ENCODE measurements around the gene FCRL5.
A peak's percentile ranks its signal among the peaks of the same experiment; 100 is the strongest.

FCRL5 gene

DNA sequence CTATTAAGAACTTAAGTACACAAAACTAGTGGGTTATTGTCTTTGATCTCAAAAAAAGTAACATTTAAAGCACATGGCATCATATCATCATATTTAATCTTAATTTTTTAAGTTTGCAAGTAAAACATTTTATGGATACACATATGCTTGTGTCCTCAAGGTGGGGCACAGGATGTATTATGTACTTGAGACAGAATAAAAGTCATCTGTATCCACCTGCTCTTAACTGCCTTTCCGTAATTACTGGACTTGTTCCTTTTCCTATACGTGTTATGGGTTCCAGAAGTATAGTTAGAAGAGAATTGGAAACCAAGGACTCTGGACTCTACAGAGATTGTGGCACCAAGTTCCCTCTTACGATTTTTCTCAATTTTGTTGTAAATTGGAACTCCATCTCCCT lies 79.4 kb downstream of the FCRL5 start:
- no peak overlapping the region for H3K56ac ChIP-seq (ENCODE audit: low read length)
- WGBS (ENCODE audit: extremely low coverage, insufficient coverage, low lambda C conversion rate): no CpG with 5 or more reads among the region's 3 CpGs
- no peak overlapping the region for H3K4me2 ChIP-seq (ENCODE audit: low read length)
- H3K4me3 ChIP-seq (ENCODE audit: low read length): no peak overlapping the region
- H3K4me1 ChIP-seq (ENCODE audit: control insufficient read depth, low read depth, low read length): no peaks in the 10 kb centered on the region
- no peaks in the 10 kb centered on the region for H3K79me2 ChIP-seq (ENCODE audit: control insufficient read depth, insufficient read depth, low read length)
- DNase-seq: no peak
- H3K18ac ChIP-seq (ENCODE audit: low read length): no peak overlapping the region
- H2AK5ac ChIP-seq (ENCODE audit: low read length): no peak overlapping the region
- H2BK5ac ChIP-seq (ENCODE audit: low read length): no peak overlapping the region
- no peaks in the 10 kb centered on the region for H3K27me3 ChIP-seq (ENCODE audit: insufficient read depth, low read length, poor library complexity)
- H2BK15ac ChIP-seq (replicated peaks; ENCODE audit: low read depth): no peak overlapping the region
- H3K4ac ChIP-seq (ENCODE audit: low read depth, low read length): no peak overlapping the region
- no peak overlapping the region for H3K9ac ChIP-seq (ENCODE audit: low read length)
- H3K27ac ChIP-seq (ENCODE audit: low read depth, low read length): no peak overlapping the region
- H3K79me1 ChIP-seq (ENCODE audit: low read length): no peaks in the 10 kb centered on the region
- no peak overlapping the region for H4K5ac ChIP-seq (ENCODE audit: low read length)
- H2BK120ac ChIP-seq (ENCODE audit: low read depth, low read length): no peak overlapping the region
- no peak overlapping the region for H3K23ac ChIP-seq (ENCODE audit: low read length)
- H3K36me3 ChIP-seq (ENCODE audit: control insufficient read depth, insufficient read depth, low read length): no peaks in the 10 kb centered on the region
- no peak overlapping the region for H4K8ac ChIP-seq (ENCODE audit: low read depth, low read length)

DNA sequence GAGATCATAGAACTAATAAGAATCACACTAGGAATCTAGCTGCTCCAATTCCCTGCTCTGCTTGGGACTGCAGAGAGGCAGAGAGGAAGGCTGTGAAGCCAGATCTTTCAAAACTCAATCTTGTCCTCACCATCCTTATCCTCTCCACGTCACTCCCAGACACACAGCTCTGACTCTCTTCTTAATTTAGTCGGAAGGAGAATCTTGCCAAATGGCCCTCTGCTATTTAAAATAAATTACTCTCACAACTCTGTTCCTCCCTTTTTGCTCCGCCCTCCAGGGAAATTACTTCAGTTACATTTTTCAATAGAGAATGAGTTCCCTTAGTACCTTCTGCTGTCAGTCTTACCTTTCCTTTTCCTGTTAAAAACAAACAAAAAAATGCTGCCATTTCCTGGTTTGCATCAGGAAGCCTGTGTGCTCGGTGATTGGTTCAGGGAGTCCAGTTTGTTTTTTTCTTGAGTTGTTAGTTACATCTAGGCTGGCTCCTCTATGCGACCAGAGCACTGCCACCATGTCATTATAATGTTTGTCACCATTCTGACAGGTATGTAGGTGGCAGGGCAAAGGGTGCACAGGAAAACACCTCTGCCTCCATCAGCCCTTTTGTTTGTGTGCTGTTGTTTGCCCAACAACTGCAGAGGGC lies 80.1 kb downstream of the FCRL5 start:
- H3K79me2 ChIP-seq (ENCODE audit: control insufficient read depth, insufficient read depth, low read length): no peaks in the 10 kb centered on the region
- no peaks in the 10 kb centered on the region for H3K27me3 ChIP-seq (ENCODE audit: insufficient read depth, low read length, poor library complexity)
- H2BK5ac ChIP-seq (ENCODE audit: low read length): no peak overlapping the region
- H3K56ac ChIP-seq (ENCODE audit: low read length): no peak overlapping the region
- H3K36me3 ChIP-seq (ENCODE audit: control insufficient read depth, insufficient read depth, low read length): no peaks in the 10 kb centered on the region
- H3K9ac ChIP-seq (ENCODE audit: low read length): no peak overlapping the region
- H2BK15ac ChIP-seq (replicated peaks; ENCODE audit: low read depth): no peak overlapping the region
- H3K18ac ChIP-seq (ENCODE audit: low read length): no peak overlapping the region
- H4K8ac ChIP-seq (ENCODE audit: low read depth, low read length): no peak overlapping the region
- no peaks in the 10 kb centered on the region for H3K4me1 ChIP-seq (ENCODE audit: control insufficient read depth, low read depth, low read length)
- no peak overlapping the region for H3K27ac ChIP-seq (ENCODE audit: low read depth, low read length)
- no peak for DNase-seq
- WGBS (ENCODE audit: extremely low coverage, insufficient coverage, low lambda C conversion rate): no CpG with 5 or more reads among the region's 5 CpGs
- no peak overlapping the region for H4K5ac ChIP-seq (ENCODE audit: low read length)
- no peak overlapping the region for H3K4me2 ChIP-seq (ENCODE audit: low read length)
- no peak overlapping the region for H3K4ac ChIP-seq (ENCODE audit: low read depth, low read length)
- no peak overlapping the region for H2BK120ac ChIP-seq (ENCODE audit: low read depth, low read length)
- no peaks in the 10 kb centered on the region for H3K79me1 ChIP-seq (ENCODE audit: low read length)
- no peak overlapping the region for H2AK5ac ChIP-seq (ENCODE audit: low read length)
- no peak overlapping the region for H3K23ac ChIP-seq (ENCODE audit: low read length)
- H3K4me3 ChIP-seq (ENCODE audit: low read length): no peak overlapping the region

DNA sequence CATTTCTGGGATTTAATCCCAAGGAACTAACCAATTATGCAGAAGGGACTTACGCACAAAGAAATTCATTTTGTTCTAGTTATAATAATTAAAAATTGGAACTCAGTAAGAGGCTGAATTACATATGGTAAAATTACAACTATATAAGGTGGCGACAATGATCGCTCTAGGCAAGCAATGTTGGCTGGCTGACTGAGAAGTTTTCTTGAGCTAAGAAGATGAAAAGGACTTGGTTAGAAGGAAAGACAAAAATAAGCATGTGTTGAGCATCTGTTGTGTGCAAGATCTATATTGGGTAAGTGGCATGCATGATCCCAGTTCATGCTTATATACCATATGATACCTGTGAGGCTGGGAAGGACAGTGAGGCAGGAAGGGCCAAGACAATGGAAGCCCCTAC lies 80.8 kb downstream of the FCRL5 start:
- Histone ChIP-seq H3K79me1 (ENCODE audit: low read length) (no peaks in the 10 kb centered on the region), H4K5ac (ENCODE audit: low read length) (no peak overlapping the region), H3K4me3 (ENCODE audit: low read length) (no peak overlapping the region), H3K56ac (ENCODE audit: low read length) (no peak overlapping the region), H3K23ac (ENCODE audit: low read length) (no peak overlapping the region), H2BK5ac (ENCODE audit: low read length) (no peak overlapping the region), H3K9ac (ENCODE audit: low read length) (no peak overlapping the region), H3K79me2 (ENCODE audit: control insufficient read depth, insufficient read depth, low read length) (no peaks in the 10 kb centered on the region), H3K36me3 (ENCODE audit: control insufficient read depth, insufficient read depth, low read length) (no peaks in the 10 kb centered on the region), H4K8ac (ENCODE audit: low read depth, low read length) (no peak overlapping the region), H3K4me2 (ENCODE audit: low read length) (no peak overlapping the region), H3K4me1 (ENCODE audit: control insufficient read depth, low read depth, low read length) (no peaks in the 10 kb centered on the region), H3K18ac (ENCODE audit: low read length) (no peak overlapping the region), H2BK15ac (replicated peaks; ENCODE audit: low read depth) (no peak overlapping the region), H2BK120ac (ENCODE audit: low read depth, low read length) (no peak overlapping the region), H3K4ac (ENCODE audit: low read depth, low read length) (no peak overlapping the region), H2AK5ac (ENCODE audit: low read length) (no peak overlapping the region), H3K27ac (ENCODE audit: low read depth, low read length) (no peak overlapping the region), H3K27me3 (ENCODE audit: insufficient read depth, low read length, poor library complexity) (no peaks in the 10 kb centered on the region)
- no CpG with 5 or more reads among the region's 3 CpGs for WGBS (ENCODE audit: extremely low coverage, insufficient coverage, low lambda C conversion rate)
- DNase-seq: no peak

DNA sequence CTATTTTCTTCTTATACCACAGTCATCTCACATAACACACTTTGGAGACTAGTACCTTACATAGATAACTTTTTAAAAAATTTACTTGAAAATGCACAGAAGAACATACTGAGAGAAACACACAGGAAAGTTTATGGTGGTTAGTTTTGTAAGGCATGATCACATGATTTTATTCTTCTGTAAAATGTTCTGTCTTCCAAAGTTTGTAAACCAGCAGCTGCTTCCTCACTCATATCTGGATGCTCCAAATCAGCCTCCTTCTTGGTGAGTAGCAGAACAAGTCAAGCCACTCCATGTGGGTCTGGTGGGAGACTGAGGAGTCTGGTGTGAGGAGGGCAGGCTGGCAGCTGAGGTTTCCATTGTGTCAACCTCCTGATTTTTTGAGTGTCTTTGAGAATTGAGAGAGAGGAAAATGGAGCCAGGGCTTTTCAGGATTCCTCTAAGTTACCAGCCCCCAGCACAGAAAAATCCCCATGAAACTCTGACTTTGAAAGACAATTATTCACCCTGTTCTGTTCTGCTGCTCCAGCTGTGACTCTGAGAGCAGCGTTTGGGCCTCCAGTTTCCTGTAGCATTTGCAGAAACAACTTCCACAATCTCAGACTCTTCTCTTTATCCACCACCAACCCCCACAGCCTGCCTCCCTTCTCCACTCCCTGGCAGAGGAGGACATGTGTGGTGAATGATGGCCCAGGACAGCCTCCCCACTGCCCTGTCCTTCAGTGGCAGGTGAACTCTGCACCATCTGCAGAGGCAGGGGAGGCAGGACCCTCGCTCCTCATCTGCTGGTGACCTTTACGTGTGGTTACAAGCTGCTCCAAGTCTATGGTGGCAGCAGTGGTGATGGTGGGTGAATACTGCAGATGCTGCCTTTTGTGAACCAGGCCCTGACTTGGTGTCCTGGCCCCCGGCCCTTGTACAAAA lies 82.3 kb downstream of the FCRL5 start:
- DNase-seq: no peak
- no peak overlapping the region for H3K23ac ChIP-seq (ENCODE audit: low read length)
- no peak overlapping the region for H3K4ac ChIP-seq (ENCODE audit: low read depth, low read length)
- H2BK15ac ChIP-seq (replicated peaks; ENCODE audit: low read depth): no peak overlapping the region
- no peak overlapping the region for H4K5ac ChIP-seq (ENCODE audit: low read length)
- WGBS (ENCODE audit: extremely low coverage, insufficient coverage, low lambda C conversion rate): no CpG with 5 or more reads among the region's 4 CpGs
- no peak overlapping the region for H4K8ac ChIP-seq (ENCODE audit: low read depth, low read length)
- H3K9ac ChIP-seq (ENCODE audit: low read length): no peak overlapping the region
- H3K79me1 ChIP-seq (ENCODE audit: low read length): no peaks in the 10 kb centered on the region
- H3K4me1 ChIP-seq (ENCODE audit: control insufficient read depth, low read depth, low read length): no peaks in the 10 kb centered on the region
- H3K79me2 ChIP-seq (ENCODE audit: control insufficient read depth, insufficient read depth, low read length): no peaks in the 10 kb centered on the region
- no peak overlapping the region for H2BK120ac ChIP-seq (ENCODE audit: low read depth, low read length)
- H2BK5ac ChIP-seq (ENCODE audit: low read length): no peak overlapping the region
- H3K56ac ChIP-seq (ENCODE audit: low read length): peak overlapping the region; percentile 12
- H2AK5ac ChIP-seq (ENCODE audit: low read length): no peak overlapping the region
- H3K18ac ChIP-seq (ENCODE audit: low read length): no peak overlapping the region
- no peaks in the 10 kb centered on the region for H3K36me3 ChIP-seq (ENCODE audit: control insufficient read depth, insufficient read depth, low read length)
- no peaks in the 10 kb centered on the region for H3K27me3 ChIP-seq (ENCODE audit: insufficient read depth, low read length, poor library complexity)
- no peak overlapping the region for H3K4me2 ChIP-seq (ENCODE audit: low read length)
- H3K4me3 ChIP-seq (ENCODE audit: low read length): no peak overlapping the region
- no peak overlapping the region for H3K27ac ChIP-seq (ENCODE audit: low read depth, low read length)

DNA sequence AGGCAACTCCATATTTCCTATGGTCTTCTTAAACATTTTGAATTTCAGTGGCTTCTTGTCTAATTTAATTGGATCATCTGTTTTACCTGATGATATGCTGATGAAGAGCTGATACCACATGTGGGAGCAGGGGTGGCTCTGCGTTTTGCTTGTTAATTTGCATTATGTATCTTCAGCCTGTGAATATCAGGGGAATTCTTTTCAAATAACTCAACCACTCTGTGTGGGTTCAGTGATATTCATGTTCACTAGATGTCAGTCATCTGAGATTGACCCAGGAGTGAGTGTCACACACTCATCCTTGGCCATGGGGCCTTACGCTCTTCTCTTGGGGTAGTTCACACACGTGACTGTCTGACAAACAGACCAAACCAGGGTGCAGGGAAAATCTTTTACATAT lies 83.0 kb downstream of the FCRL5 start:
- no peaks in the 10 kb centered on the region for H3K27me3 ChIP-seq (ENCODE audit: insufficient read depth, low read length, poor library complexity)
- no peaks in the 10 kb centered on the region for H3K36me3 ChIP-seq (ENCODE audit: control insufficient read depth, insufficient read depth, low read length)
- H3K4me3 ChIP-seq (ENCODE audit: low read length): no peak overlapping the region
- no peak overlapping the region for H3K23ac ChIP-seq (ENCODE audit: low read length)
- no peak overlapping the region for H3K4me2 ChIP-seq (ENCODE audit: low read length)
- no peak for DNase-seq
- no peak overlapping the region for H3K9ac ChIP-seq (ENCODE audit: low read length)
- H2BK120ac ChIP-seq (ENCODE audit: low read depth, low read length): no peak overlapping the region
- no peak overlapping the region for H2BK5ac ChIP-seq (ENCODE audit: low read length)
- no peaks in the 10 kb centered on the region for H3K4me1 ChIP-seq (ENCODE audit: control insufficient read depth, low read depth, low read length)
- no peak overlapping the region for H3K18ac ChIP-seq (ENCODE audit: low read length)
- no CpG with 5 or more reads among the region's 3 CpGs for WGBS (ENCODE audit: extremely low coverage, insufficient coverage, low lambda C conversion rate)
- H3K79me1 ChIP-seq (ENCODE audit: low read length): no peaks in the 10 kb centered on the region
- no peak overlapping the region for H4K8ac ChIP-seq (ENCODE audit: low read depth, low read length)
- no peak overlapping the region for H3K4ac ChIP-seq (ENCODE audit: low read depth, low read length)
- H2BK15ac ChIP-seq (replicated peaks; ENCODE audit: low read depth): no peak overlapping the region
- no peak overlapping the region for H3K56ac ChIP-seq (ENCODE audit: low read length)
- no peaks in the 10 kb centered on the region for H3K79me2 ChIP-seq (ENCODE audit: control insufficient read depth, insufficient read depth, low read length)
- H2AK5ac ChIP-seq (ENCODE audit: low read length): no peak overlapping the region
- no peak overlapping the region for H4K5ac ChIP-seq (ENCODE audit: low read length)
- H3K27ac ChIP-seq (ENCODE audit: low read depth, low read length): no peak overlapping the region

Data from mesendoderm (in vitro differentiated cells).